GM11168 (cell line): ENCODE results near the gene ZCCHC24.
"Not testable (repeated sequence)": the region's sequence is repeated elsewhere in the genome, so short reads cannot be mapped to it uniquely, and the experiment has no call there.

ENCODE experiments used
- in situ Hi-C: fragments of 300-500 bp; cut with MboI; formaldehyde crosslinking; loops from one replicate; pipeline ENCODE4 v1.12.0; 2022; ENCODE audit warnings: low sequenced_read_pairs; ENCODE audit not compliant: unreplicated experiment

ZCCHC24 gene

DNA sequence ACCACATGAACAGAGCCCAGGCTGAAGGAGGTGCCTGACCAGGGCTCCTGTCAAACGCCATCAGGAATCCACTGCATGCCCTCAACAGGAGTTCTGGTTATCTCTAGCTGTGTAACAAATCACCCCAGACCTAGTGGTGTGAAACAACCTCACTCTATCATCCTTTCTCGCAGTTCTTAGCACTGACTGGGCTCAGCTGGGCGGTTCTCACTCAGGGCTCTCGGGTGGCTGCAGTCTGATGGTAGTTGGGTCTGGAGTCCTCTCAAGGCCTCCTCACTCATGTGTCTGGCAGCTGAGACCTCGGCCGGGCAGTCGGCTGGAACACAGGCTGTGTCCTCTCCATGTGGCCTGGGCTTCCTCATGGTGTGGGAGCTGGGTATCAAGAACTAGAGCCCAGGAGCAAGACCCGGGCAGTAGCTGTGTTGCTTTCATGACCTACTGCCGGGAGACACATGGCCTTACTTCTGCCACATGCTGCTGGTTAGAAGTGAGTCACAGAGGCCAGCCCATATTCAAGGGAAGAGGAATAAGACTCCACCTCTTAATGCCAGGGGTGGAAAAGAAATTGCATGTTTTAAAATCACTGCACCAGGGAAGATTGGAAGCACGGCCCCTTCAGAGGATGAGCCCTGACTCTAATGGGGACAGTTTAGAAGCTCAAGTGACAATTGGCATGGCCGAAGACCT is 107.5 kb downstream of the ZCCHC24 start:
- in situ Hi-C loops, result not testable (repeated sequence)

- in situ Hi-C loops, result no loop called here
Measured at GRCh38 chr10:79336739-79337138, 108.7 kb downstream of the ZCCHC24 start.

DNA sequence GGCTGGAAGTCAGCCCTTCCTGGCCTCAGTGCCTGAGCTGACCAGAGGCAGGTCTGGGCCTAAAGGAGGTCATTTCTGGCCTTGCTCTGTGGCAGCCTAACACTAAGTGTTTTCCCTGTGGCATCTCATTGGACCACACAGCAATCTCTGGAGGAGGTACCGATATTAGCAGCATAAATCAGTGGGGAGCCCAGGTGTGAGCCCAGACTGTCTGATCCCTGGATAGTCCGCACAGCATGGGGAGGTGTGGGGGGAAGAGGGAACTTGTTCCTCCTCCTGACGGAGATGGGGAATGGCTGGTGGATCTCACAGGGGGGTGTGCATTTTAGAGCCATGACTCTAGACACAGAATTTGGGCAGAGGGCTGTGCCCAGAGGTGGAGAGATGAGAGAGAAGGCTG is 109.1 kb downstream of the ZCCHC24 start:
- in situ Hi-C loops, result no loop called here

GRCh38 chr10:79335470-79336235 is 109.8 kb downstream of the ZCCHC24 start:
- in situ Hi-C loops, result no loop called here

DNA sequence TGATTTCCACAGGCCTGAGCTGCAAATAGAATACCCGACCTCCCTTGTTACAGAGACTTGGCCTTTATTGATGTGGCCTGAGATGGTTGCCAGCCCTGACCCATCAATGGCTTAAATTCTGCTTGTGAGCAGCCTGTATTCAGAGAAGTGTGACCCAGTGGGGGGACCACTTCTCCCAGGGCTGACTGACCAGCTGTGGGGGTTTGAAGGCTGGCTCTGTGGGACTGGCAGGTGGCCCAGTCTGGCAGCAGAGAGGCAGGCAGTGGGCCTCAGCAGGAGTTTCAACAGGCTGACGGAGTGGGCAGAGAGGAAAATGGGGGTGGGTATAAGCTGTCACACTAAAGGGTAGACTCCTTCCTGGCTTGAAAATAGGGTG is 110.3 kb downstream of the ZCCHC24 start:
- in situ Hi-C loops, result no loop called here

DNA sequence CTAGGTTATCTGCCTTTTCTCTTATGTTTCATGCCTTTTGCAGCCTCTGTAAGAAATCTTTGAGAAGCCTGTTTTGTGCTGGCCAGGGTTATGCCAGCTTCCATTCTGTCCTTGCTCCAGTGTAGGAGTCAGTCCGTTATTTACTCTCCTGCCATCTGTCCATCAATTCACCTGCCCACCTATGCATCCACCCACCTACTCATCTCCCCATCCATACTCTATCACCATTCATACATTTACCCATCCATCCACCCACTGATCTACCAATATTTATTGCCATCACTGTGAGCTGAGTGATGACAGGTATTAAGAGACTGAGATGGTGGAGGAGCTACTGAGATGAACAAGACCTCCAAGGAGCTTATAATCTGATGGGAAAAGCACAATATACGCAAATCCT is 110.9 kb downstream of the ZCCHC24 start:
- in situ Hi-C loops, result no loop called here

- in situ Hi-C loops, result no loop called here
Measured at GRCh38 chr10:79333513-79333912, 111.9 kb downstream of the ZCCHC24 start.

DNA sequence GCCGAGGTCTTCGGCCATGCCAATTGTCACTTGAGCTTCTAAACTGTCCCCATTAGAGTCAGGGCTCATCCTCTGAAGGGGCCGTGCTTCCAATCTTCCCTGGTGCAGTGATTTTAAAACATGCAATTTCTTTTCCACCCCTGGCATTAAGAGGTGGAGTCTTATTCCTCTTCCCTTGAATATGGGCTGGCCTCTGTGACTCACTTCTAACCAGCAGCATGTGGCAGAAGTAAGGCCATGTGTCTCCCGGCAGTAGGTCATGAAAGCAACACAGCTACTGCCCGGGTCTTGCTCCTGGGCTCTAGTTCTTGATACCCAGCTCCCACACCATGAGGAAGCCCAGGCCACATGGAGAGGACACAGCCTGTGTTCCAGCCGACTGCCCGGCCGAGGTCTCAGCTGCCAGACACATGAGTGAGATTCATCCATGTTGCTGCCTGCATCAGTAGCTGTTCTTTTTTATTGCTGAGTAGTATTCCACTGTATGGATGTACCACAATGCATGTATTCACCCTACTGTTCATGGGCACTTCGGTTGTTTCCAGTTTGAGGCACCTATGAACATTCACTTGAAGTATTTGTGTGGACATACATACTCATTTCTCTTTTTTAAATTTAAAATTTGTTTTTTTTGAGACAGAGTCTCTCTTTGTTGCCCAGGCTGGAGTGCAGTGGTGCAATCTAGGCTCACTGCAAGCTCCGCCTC is 112.7 kb downstream of the ZCCHC24 start:
- in situ Hi-C loops, result not testable (repeated sequence)
